HG02642 (cell line): Measurements from ENCODE around the gene SMIM33.
A peak's percentile ranks its signal among the peaks of the same experiment; 100 is the strongest.
"Not testable (repeated sequence)": the region's sequence is repeated elsewhere in the genome, so short reads cannot be mapped to it uniquely, and the experiment has no call there.

ENCODE experiments used
- ATAC-seq: cut with Tn5 transposase; IDR thresholded peaks from one replicate; pipeline ENCODE4 v1.9.1; 2021; ENCODE audit warnings: mild to moderate bottlenecking; ENCODE audit not compliant: unreplicated experiment, poor library complexity

SMIM33 gene

GRCh38 chr5:139454568-139455290 lies 16.1 kb upstream of the SMIM33 start:
- ATAC-seq: no peak

DNA sequence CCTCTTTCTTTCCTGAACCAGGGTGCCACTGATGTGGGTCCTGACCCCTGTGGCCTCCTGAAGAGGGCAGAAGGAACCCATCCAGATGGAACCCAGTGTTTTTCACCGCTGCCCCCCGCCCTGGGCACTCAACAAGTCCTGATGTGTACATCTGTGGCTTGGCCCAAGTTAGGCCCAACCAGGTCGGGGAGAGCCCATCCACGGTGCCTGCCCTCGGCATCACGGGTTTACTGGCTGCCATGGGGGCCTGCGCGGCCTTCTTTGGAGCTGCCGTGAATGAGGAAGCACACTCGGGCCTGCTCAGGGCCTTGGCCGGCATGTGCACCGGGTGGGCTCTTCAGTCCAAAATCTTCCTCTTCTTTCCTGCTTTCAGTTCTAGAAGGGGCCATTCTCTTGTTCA lies 14.0 kb upstream of the SMIM33 start:
- no peak for ATAC-seq

DNA sequence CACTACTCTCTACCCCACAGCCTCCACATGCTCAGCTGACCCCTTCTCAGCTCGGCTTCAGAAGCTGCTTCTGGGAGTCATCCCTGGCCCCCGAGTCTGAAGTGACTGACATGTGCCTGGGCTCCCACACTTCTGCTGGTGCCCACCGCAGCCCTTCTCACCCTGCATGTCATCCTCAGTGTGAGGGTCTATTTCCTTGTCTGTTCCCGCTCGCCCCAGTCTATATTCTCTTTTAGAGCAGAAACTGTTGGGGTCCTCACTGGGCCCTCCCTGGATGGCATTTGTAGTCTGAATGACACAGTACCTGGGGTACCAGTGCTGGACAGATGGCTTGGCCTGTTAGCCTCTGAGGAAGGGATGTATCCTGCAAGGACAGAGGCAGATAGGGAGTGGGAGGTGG lies 13.6 kb upstream of the SMIM33 start:
- ATAC-seq: no peak

GRCh38 chr5:139457653-139458306 lies 13.0 kb upstream of the SMIM33 start:
- ATAC-seq: no peak

GRCh38 chr5:139458580-139459407 lies 12.0 kb upstream of the SMIM33 start:
- ATAC-seq: peak; percentile 58

- peak; percentile 35 for ATAC-seq
Measured at GRCh38 chr5:139459451-139459934, 11.3 kb upstream of the SMIM33 start.

DNA sequence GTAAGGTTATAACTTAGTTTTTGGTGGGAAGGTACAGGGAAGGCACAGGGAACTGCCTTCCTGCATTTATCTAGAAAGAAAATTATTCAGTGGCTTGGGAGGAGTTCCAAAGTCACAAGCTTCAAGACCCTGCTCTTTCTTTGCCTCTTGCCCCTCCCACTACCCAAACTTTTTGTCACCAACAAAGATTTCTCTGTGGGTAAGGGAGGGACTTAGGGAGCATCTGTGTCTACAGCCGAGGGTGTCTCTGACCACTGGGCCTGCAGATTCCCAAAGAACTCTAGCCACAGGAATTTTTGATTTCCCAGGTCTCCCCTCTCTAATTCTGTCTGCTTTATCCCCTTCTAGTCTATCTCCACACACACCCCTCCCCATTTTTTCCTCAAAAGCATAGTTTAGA lies 10.3 kb upstream of the SMIM33 start:
- no peak for ATAC-seq

- no peak for ATAC-seq
Measured at GRCh38 chr5:139461176-139461575, 9.6 kb upstream of the SMIM33 start.

DNA sequence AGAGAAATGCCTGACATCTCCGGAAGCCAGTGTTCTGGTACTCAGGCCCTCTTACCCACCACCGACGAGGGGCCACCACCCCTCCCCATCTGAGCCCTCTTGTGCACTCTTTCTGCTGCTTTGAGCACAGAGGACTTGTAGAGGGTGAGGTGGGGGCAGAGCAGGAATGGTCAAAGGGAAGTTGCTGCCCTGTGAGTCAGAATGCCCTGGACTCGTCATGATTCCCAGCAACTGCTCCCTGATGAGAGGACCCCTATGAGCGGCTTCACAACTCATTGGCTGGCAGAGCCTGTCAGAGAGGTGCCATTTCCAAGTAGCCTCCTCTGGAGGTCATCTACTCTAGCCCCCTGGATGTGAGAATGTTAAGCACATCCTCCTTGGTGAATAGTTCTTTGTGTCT lies 9.1 kb upstream of the SMIM33 start:
- ATAC-seq: no peak

- ATAC-seq: no peak
Measured at GRCh38 chr5:139462586-139463276, 8.1 kb upstream of the SMIM33 start, which contains the start of gene ECSCR. Gene ECSCR (minus strand): TSS chr5:139462743. CDS start chr5:139462670, 73 bp downstream.

GRCh38 chr5:139468421-139468931 lies 2.3 kb upstream of the SMIM33 start:
- no peak for ATAC-seq

DNA sequence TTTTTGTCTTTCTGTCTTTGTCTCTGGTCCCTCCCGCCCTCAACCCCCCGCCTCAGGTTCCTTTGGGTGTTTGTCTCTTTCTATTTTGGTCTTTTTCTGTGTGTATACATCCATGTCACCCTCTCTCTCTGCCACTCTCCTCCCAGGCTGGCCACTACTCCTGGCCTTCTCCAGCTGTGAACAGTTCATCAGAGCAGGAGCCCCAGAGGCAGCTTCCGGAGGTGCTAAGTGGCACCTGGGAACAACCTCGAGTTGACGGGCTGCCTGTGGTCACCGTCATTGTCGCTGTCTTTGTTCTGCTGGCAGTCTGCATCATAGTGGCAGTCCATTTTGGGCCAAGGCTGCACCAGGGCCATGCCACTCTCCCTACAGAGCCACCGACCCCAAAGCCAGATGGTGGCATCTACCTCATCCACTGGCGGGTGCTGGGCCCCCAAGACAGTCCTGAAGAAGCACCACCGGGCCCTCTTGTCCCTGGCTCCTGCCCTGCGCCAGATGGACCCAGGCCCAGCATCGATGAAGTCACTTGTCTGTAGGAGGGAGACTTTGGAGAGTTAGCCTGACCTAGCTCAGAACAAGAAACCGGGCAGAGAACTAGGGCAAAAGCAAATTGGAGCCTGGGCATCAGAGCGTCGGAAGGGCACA lies 1.7 kb downstream of the SMIM33 start:
- no peak for ATAC-seq

- no peak for ATAC-seq
Measured at GRCh38 chr5:139473105-139473504, 2.3 kb downstream of the SMIM33 start.

DNA sequence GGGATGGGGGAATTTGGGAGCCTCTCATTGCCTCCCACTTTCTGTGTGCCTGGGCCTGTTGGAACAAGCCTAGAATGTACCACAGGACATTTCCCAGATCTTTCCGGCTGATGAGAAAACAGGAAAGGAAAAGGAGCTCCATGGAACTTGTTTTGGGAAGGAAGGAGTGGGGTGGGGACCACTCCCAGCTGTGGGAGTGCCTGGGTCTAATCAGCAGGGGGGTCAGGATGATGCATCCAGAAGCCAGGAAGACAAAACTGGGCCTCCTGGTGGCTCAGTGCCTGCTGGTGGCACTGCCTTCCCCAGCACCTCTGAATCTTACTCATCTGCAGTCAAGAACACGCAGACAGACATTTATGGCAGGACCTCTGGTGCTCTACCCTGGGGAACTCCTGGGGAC lies 2.8 kb downstream of the SMIM33 start:
- no peak for ATAC-seq

DNA sequence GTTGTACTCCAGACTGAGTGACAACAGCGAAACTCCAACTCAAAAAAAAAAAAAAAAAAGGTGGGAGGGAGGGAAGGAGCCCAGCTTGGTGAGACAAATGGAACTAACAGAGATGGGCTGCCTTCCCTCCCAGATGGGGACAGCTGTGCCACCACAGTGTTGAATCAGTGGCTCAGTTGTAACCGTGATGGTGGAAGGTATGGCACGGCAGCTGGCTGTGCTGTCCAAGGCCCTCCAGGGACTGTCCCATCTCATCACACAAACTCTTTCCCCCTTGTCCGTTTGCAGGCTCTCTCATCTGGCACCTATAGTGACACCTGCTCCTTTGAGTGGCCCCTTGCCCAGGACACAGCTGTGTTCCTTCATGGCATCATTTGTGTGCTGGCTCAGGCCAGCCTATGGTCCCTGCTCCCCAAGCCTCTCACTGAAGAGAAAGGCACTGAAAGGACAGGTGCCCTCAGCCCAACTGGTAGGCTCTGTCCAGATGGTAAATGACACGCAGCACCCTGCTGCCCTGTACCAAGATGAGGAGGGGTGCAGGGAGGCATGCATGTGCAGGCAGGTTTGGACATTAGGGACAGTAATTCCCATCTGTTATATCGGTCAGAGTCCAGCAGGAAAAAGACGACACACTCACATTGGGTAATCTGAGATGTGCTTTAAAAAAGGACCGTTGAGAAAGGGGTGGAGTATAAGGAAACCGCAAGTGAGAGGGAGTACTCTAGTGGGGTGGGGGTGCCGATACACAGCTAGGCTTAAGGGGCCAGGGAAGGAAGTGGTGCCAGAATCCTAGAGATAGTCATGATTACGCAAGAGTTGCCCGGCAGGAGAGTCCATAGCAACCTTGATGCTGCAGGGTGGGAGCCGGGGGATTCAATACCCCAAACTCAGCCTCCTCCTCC lies 4.3 kb downstream of the SMIM33 start:
- no peak for ATAC-seq

DNA sequence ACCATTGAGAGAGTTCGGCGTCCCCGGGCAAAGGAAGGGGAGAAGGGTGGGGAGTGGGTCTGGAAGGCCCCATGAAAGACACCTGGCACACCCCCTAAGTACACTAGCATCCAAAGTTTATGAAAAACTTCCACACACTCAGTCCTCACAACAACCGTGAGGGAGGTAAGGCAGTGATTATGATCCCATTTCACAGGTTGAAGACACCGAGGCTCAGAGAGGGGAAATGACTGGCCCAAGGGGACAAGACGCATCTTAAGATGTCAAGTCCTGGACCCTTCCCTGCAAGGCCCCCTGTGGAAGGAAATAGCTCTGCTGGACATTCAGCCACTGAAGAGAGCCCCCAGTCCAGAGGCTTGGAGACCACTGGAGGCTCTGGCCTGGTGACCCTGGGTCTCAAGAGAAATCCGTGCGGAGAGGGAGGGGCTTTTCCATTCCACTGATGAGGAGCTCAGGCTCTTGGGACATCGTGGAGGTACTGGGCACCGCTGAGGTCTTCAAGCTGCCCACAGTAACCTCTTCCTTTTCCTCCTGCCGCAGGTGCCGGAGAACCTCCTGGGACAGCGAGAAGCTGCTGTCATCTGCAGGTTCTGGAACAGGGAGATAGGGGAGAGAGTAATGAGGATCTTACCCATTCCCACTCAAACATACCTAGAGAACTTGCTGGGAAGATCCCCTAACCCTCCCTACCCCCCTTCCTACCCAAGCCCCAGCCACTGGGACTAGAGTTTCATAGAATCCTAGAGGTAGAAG lies 5.2 kb downstream of the SMIM33 start:
- no peak for ATAC-seq

DNA sequence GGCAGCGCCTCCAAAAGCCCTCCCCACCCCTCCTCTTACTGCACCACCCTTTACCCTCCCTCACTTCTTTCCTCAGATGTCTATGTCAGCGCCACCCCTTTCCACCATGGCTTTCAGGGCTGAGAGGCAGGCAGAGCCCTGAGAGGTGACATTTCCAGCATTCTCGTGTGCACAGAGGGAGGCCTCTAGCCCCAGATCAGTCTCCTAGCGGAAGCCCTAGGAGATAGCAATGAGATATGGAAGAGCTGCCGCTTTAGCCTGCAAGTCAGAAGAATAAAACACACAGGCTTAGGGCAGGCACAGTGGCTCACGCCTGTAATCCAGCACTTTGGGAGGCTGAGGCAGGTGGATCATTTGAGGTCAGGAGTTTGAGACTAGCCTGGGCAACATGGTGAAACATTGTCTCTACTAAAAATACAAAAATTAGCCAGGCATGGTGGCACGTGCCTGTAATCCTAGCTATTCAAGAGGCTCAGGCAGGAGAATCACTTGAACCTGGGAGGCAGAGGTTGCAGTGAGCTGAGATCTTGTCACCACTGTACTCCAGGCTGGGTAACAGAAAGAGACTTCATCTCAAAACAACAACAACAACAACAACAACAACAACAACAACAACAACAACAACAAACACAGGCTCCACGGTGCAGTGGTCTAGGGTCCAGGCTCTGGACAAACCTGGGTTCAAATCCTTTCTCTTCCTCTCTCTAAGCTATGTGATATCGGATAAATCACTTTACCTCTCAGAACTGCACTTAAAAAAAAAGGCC lies 8.0 kb downstream of the SMIM33 start:
- not testable (repeated sequence) for ATAC-seq
